H1 (cell line): ENCODE measurements around the gene CACNA1F. TPM values are rescaled to one million over a fixed set of nuclear protein-coding genes. Genes with fewer than 3 reads are reported as not detected.

ENCODE experiments used
- polyA plus RNA-seq, 7 experiments: library from polyadenylated mRNA; depleted of rRNA in 3 of 7; stranded (reverse) in 5 of 7; unstranded in 2 of 7; fragments of >200 nt in 5 of 7; fragments of 200-250 nt in 2 of 7; gene quantifications; 1 replicate in 5 of 7; 2 replicates in 1 of 7; 4 replicates in 1 of 7; pipeline versions ENCODE4 v1.2.1 to v1.2.3, GENCODE V29; 2011 to 2013; ENCODE audit warnings: missing spikeins in 2 of 7, mixed read lengths in 2 of 7
- total RNA-seq: library from RNA; stranded (reverse); fragmentation: NEBNext Ultra II Directional; extraction: Animal tissue kit (Norgen Biotek cat#: 25700); gene quantifications from 2 replicates; pipeline ENCODE4 v1.2.1, GENCODE V29; 2021

The CACNA1F gene
- total and polyA plus RNA-seq, 2 of the 8 experiments (the other 6 are each of a cell fraction or from before 2014, with no cell fraction given), result 0.59 to 0.84 TPM

Other genes starting within 250 kb of the CACNA1F start
- gene GRIPAP1, start 231.1 kb downstream of the CACNA1F start, total RNA-seq, result 44.5 and 55.9 TPM in 2 replicates
- 21.6 and 26.6 TPM in 2 replicates for gene GRIPAP1, start 231.1 kb downstream of the CACNA1F start, polyA plus RNA-seq (2011; rRNA removed)
- 52.9 and 55.2 TPM in 2 replicates for gene TFE3, start 190.0 kb downstream of the CACNA1F start, total RNA-seq
- 33.7 and 81.1 TPM in 2 replicates for gene TFE3, start 190.0 kb downstream of the CACNA1F start, polyA plus RNA-seq (2011; rRNA removed)
- 11.8 and 11.9 TPM in 2 replicates for gene CCDC120, start 174.3 kb downstream of the CACNA1F start, total RNA-seq
- 4.9 and 8.6 TPM in 2 replicates for gene CCDC120, start 174.3 kb downstream of the CACNA1F start, polyA plus RNA-seq (2011; rRNA removed)
- gene PRAF2, start 159.3 kb downstream of the CACNA1F start, total RNA-seq, result 11.3 and 12.1 TPM in 2 replicates
- 15.4 and 18.9 TPM in 2 replicates for gene PRAF2, start 159.3 kb downstream of the CACNA1F start, polyA plus RNA-seq (2011; rRNA removed)
- gene WDR45, start 153.5 kb downstream of the CACNA1F start, total RNA-seq, result 26.0 and 27.9 TPM in 2 replicates
- gene WDR45, start 153.5 kb downstream of the CACNA1F start, polyA plus RNA-seq (2011; rRNA removed), result 49.7 and 50.6 TPM in 2 replicates
- gene GPKOW, start 109.6 kb downstream of the CACNA1F start, total RNA-seq, result 16.8 and 17.9 TPM in 2 replicates
- 11.9 and 14.0 TPM in 2 replicates for gene GPKOW, start 109.6 kb downstream of the CACNA1F start, polyA plus RNA-seq (2011; rRNA removed)
- gene MAGIX, start 70.6 kb downstream of the CACNA1F start, total RNA-seq, result 0.37 and 0.46 TPM in 2 replicates
- 1.1 and 1.9 TPM in 2 replicates for gene MAGIX, start 70.6 kb downstream of the CACNA1F start, polyA plus RNA-seq (2011; rRNA removed)
- 9.0 and 10.3 TPM in 2 replicates for gene PLP2, start 61.4 kb downstream of the CACNA1F start, total RNA-seq
- 23.4 and 25.6 TPM in 2 replicates for gene PLP2, start 61.4 kb downstream of the CACNA1F start, polyA plus RNA-seq (2011; rRNA removed)
- 8.4 and 10.6 TPM in 2 replicates for gene PRICKLE3, start 47.0 kb downstream of the CACNA1F start, total RNA-seq
- 9.1 and 15.1 TPM in 2 replicates for gene PRICKLE3, start 47.0 kb downstream of the CACNA1F start, polyA plus RNA-seq (2011; rRNA removed)
- gene SYP, start 33.1 kb downstream of the CACNA1F start, total RNA-seq, result 10.2 and 10.8 TPM in 2 replicates
- 4.3 and 7.2 TPM in 2 replicates for gene SYP, start 33.1 kb downstream of the CACNA1F start, polyA plus RNA-seq (2011; rRNA removed)
- gene CCDC22, start 2.1 kb upstream of the CACNA1F start, total RNA-seq, result 7.3 and 8.0 TPM in 2 replicates
- gene CCDC22, start 2.1 kb upstream of the CACNA1F start, polyA plus RNA-seq (2011; rRNA removed), result 13.9 and 19.0 TPM in 2 replicates
- 0.23 and 0.37 TPM in 2 replicates for gene FOXP3, start 31.4 kb upstream of the CACNA1F start, total RNA-seq
- 0.54 and 0.67 TPM in 2 replicates for gene FOXP3, start 31.4 kb upstream of the CACNA1F start, polyA plus RNA-seq (2011; rRNA removed)
- 6.1 and 6.8 TPM in 2 replicates for gene PPP1R3F, start 36.5 kb upstream of the CACNA1F start, total RNA-seq
- 5.1 and 6.2 TPM in 2 replicates for gene PPP1R3F, start 36.5 kb upstream of the CACNA1F start, polyA plus RNA-seq (2011; rRNA removed)
- not detected in 2 replicates for gene GAGE10, start 70.3 kb upstream of the CACNA1F start, total RNA-seq
- gene GAGE10, start 70.3 kb upstream of the CACNA1F start, polyA plus RNA-seq (2011; rRNA removed), result not detected in 2 replicates
- not detected in 2 replicates for gene GAGE12J, start 88.7 kb upstream of the CACNA1F start, total RNA-seq
- not detected in 2 replicates for gene GAGE12J, start 88.7 kb upstream of the CACNA1F start, polyA plus RNA-seq (2011; rRNA removed)
- not detected in 2 replicates for gene GAGE13, start 98.2 kb upstream of the CACNA1F start, total RNA-seq
- gene GAGE13, start 98.2 kb upstream of the CACNA1F start, polyA plus RNA-seq (2011; rRNA removed), result not detected in 2 replicates